HG02763 (cell line): Measurements from ENCODE around the gene SPEF1.

Source experiments
- ATAC-seq: cut with Tn5 transposase; IDR thresholded peaks from one replicate; pipeline ENCODE4 v1.9.1; 2021; ENCODE audit warnings: mild to moderate bottlenecking, moderate library complexity; ENCODE audit not compliant: unreplicated experiment

SPEF1 gene

GRCh38 chr20:3751305-3751674 lies 30.0 kb downstream of the SPEF1 start:
- ATAC-seq = no peak

- ATAC-seq = no peak
Observed at GRCh38 chr20:3749689-3750531, 31.3 kb downstream of the SPEF1 start.

- ATAC-seq = no peak
Observed at GRCh38 chr20:3749087-3749688, 32.1 kb downstream of the SPEF1 start.

DNA sequence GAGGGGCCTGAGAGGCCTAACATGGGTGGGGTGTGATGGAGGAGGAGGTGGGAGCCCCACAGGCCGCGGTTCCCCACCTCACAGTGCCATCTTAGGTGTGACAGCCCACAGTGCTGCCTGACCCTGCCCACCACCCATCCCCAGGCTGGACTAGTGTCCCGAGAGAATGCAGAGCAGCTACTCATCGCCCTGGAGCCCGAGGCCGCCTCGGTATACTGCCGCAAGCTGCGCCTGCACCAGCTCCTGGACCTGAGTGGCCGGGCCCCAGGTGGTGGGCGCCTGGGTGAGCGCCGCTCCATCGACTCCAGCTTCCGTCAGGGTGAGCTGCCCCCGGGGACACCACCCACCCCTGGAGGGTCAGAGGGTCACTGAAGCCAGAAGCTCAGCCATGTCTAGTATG lies 33.2 kb downstream of the SPEF1 start:
- ATAC-seq = no peak

DNA sequence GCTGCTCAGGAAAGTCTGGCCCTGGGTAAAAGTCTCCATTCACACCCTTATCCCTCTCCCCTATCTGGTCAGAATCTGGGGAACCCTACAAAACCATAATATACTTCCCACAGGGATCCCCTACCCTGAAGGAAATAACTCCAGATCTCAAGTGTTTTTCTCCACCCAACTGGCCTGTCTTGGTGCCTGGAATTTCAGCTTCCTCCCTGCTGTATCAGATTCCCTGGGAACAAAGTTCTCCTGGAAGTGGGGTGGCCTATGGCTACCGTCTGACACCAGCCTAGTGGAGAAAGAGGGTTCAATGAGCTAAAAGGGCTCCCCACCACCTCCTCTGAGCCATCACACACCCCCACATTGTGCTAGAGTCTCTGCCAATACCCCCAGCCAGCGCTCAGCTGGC lies 33.8 kb downstream of the SPEF1 start:
- ATAC-seq = no peak

- no peak for ATAC-seq
Observed at GRCh38 chr20:3745686-3746173, 35.5 kb downstream of the SPEF1 start.

GRCh38 chr20:3744806-3745685 lies 36.2 kb downstream of the SPEF1 start:
- ATAC-seq = no peak

GRCh38 chr20:3744037-3744436 lies 37.2 kb downstream of the SPEF1 start:
- ATAC-seq = no peak

DNA sequence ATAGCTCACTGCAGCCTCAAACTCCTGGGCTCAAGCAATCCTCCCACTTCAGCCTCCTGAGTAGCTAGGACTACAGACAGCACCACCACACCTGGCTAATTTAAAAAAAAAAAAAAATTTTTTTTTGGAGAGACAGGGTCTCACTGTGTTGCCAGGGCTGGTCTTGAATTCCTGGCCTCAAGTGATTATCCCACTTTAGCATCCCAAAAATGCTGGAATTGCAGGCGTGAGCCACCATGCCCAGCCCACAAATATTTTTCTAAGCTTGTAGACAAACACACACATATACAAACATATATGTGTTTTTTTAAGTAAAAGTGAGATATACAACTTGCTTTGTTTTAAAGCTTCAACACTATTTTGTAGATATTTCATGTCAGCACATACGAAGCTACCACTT lies 38.0 kb downstream of the SPEF1 start:
- ATAC-seq = no peak

- ATAC-seq = no peak
Observed at GRCh38 chr20:3741836-3742458, 39.3 kb downstream of the SPEF1 start.

- no peak for ATAC-seq
Observed at GRCh38 chr20:3740615-3741301, 40.5 kb downstream of the SPEF1 start.

DNA sequence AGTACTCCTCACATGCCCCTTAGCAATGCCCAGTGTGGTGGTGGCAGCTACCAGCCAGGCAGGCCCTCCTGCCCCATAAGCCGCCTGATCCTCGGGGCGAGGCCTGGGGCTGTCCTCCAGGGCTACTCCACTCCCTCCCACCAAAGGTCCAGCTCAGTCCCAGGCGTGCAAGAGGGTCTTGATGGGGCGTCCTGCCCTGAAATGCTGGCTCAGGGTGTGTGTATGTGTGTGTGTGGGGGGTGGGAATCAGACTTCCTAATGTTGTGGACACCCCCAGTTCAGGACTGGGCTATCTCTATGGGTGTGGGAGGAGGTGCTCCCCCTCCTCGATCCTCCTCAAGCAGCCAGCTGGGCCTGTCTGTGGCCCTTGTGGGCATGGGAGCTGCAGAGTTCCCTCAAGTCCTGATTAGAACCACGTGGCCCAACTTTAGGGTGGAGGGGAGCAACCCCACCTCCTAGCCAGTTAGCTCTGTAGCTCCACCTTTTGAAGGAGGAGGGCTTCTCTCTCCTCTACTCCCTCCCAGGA lies 41.3 kb downstream of the SPEF1 start:
- no peak for ATAC-seq

GRCh38 chr20:3739054-3739925 lies 42.0 kb downstream of the SPEF1 start:
- no peak for ATAC-seq

DNA sequence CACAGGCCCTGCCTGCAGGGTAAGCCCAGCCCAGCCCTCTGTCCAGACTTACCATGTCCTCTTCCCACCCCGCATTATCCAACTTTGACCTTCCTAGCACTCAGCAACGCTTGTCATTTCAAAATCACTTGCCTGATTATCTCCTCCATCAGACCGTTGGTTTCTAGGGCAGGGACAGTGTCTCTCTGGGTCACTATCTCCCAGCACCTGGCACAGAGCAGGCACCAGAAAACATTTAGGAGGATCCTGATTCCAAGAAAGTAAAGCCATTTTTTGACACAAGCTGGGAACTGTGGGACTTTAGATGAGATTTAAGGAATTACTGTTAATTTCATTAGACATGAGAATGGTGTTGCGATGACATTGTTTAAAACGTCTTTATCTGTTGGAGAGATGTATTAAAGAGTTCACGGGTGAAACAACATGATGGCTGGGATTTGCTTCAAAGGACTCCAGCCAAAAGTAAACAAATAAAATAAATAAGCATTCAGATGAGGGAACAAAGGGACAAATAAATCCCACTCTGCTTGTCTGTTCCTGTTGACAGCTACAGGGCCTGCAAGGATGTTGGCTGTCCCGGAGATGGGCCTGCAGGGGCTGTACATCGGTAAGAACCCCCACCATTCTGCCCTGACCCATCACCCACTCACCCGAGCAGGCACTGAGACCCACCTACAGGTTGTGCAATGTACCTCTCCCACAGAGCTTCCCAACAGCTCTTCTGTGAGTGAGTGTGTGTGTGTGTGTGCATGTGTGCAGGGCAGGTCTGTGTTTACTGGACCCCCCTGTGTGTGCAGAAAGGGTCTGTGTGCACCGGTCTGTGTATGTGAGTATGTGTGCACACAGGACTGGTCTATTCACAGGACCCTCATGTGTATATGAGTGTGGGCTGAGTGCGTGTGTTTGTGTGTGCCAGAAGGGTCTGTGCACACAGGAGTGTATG lies 42.9 kb downstream of the SPEF1 start:
- ATAC-seq = no peak

GRCh38 chr20:3735768-3736167 lies 45.5 kb downstream of the SPEF1 start:
- ATAC-seq = no peak

- ATAC-seq = no peak
Observed at GRCh38 chr20:3734111-3734843, 47.0 kb downstream of the SPEF1 start.
